ENCODE results near the gene TMEM196.
"Not testable (repeated sequence)": the region's sequence is repeated elsewhere in the genome, so short reads cannot be mapped to it uniquely, and the experiment has no call there.

The TMEM196 gene

DNA sequence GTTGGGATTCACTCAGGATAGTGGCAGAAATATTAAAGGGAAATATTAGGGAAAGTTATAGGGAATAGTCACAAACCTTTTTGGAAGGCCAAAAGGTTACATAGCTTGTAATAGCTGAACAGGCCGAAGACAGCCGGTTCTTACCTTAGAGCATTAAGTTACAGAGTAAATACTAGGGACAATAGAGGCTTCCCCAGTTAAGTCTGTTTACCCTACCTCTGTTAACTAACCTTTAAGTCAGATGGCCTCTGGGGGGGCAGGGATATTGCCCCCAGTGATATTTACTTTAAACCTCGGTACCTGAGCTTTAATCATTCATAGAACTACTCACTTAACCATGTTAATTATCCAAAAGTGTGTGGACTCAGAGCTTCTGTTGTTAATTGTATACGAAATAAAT lies 71.9 kb downstream of the TMEM196 start:
- Histone ChIP-seq H3K9me3 (no peaks in the 10 kb centered on the region), H3K27me3 (no peaks in the 10 kb centered on the region), H3K36me3 (peaks cover 28% of the 10 kb centered on the region), H3K4me1 (no peaks in the 10 kb centered on the region), H3K4me3 (ENCODE audit: low read depth, low read length) (no peak overlapping the region)
- no peak for DNase-seq
- TF ChIP-seq, protein P1, sequence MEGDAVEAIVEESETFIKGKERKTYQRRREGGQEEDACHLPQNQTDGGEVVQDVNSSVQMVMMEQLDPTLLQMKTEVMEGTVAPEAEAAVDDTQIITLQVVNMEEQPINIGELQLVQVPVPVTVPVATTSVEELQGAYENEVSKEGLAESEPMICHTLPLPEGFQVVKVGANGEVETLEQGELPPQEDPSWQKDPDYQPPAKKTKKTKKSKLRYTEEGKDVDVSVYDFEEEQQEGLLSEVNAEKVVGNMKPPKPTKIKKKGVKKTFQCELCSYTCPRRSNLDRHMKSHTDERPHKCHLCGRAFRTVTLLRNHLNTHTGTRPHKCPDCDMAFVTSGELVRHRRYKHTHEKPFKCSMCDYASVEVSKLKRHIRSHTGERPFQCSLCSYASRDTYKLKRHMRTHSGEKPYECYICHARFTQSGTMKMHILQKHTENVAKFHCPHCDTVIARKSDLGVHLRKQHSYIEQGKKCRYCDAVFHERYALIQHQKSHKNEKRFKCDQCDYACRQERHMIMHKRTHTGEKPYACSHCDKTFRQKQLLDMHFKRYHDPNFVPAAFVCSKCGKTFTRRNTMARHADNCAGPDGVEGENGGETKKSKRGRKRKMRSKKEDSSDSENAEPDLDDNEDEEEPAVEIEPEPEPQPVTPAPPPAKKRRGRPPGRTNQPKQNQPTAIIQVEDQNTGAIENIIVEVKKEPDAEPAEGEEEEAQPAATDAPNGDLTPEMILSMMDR (IDR thresholded peaks at IDR 0.05; ENCODE audit: low read depth, low read length): no peak

DNA sequence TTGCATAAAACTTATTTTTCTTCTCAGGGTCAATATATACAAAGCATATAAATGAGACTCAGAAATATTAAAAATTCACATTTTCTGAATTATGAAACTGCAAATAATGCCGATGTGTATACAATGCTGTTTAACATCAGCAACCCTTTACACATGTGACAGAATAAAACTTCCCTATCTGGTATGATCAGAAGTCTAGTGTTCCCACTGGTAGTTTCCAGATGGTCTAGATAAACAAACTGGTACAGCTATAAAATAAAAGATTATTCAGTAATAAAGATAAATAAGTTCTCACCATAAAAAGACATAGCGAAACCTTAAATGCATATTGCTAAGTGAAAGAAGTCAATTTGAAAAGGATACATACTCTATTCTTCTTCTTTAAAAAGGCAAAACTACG lies 72.5 kb downstream of the TMEM196 start:
- H3K4me1 ChIP-seq: no peaks in the 10 kb centered on the region
- H3K27me3 ChIP-seq: no peaks in the 10 kb centered on the region
- DNase-seq: no peak
- H3K36me3 ChIP-seq: peaks cover 28% of the 10 kb centered on the region
- TF ChIP-seq, protein P1 (IDR thresholded peaks at IDR 0.05; ENCODE audit: low read depth, low read length): no peak
- no peak overlapping the region for H3K4me3 ChIP-seq (ENCODE audit: low read depth, low read length)
- no peaks in the 10 kb centered on the region for H3K9me3 ChIP-seq

DNA sequence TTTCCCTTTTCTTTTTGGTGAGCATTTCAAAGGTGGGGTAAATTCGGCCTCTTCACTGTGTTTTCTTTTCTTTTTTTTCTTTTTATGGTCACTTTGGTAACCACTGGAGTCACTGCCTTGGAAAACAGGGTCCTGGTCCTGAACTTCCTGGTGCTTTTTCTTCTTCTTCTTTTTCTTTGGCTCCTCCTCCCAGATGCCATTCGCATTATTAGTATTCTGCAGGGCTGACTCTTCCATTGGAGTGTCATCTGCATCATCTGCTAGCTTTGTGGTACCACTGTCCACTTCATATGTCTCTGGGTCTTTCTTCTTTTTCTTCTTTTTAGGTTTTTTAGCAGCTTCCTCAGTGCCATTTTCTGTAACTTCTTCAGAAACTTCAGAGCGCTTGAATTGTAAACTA lies 75.1 kb downstream of the TMEM196 start:
- H3K4me1 ChIP-seq: no peaks in the 10 kb centered on the region
- DNase-seq: no peak
- no peak overlapping the region for H3K4me3 ChIP-seq (ENCODE audit: low read depth, low read length)
- TF ChIP-seq, protein P1 (IDR thresholded peaks at IDR 0.05; ENCODE audit: low read depth, low read length): no peak
- H3K27me3 ChIP-seq: no peaks in the 10 kb centered on the region
- peaks cover 28% of the 10 kb centered on the region for H3K36me3 ChIP-seq
- H3K9me3 ChIP-seq: no peaks in the 10 kb centered on the region

DNA sequence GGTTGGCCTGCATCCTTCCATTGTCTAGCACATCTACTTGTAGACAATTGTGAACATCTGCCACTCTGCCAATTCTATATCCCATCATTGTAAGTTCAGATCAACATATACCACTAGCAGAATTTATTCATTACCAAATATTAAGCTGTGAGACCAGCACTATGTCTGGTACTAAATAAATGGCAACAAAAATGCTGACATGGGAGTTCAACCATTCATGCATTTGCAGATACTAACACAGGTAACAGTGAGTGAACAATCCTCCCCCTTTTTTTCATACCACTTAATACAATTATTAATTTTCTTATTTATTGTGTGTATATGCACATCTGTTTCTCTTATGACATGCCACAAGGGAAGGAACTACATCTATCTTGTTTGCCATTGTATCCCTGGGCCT lies 76.5 kb downstream of the TMEM196 start:
- no peak for DNase-seq
- Histone ChIP-seq H3K4me1 (no peaks in the 10 kb centered on the region), H3K9me3 (no peaks in the 10 kb centered on the region), H3K27me3 (no peaks in the 10 kb centered on the region), H3K4me3 (ENCODE audit: low read depth, low read length) (no peak overlapping the region), H3K36me3 (peaks cover 19% of the 10 kb centered on the region)
- TF ChIP-seq, protein P1 (IDR thresholded peaks at IDR 0.05; ENCODE audit: low read depth, low read length): no peak

DNA sequence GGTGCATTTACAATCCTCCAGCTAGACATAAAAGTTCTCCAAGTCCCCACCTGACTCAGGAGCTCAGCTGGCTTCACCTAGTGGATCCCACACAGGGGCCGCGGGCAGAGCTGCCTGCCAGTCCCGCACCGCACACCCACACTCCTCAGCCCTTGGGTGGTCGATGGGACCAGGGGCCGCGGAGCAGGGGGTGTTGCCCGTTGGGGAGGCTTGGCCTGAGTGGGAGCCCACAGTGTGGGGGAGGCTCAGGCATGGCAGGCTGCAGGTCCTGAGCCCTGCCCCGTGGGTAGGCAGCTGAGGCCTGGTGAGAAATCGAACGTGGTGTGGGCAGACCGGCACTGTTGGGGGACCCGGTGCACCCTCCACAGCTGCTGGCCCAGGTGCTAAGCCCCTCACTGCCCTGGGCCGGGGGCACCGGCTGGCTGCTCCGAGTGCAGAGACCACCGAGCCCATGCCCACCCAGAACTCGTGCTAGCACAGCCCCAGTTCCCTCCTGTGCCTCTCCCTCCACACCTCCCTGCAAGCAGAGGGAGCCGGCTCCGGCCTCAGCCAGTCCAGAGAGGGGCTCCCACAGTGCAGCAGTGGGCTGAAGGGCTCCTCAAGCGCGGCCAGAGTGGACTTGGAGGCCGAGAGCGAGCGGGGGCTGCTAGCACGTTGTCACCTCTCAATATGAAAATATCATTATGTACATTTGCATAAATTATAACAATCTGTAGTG lies 81.1 kb downstream of the TMEM196 start:
- Histone ChIP-seq H3K4me3 (ENCODE audit: low read depth, low read length) (no peak overlapping the region), H3K27me3 (no peaks in the 10 kb centered on the region), H3K36me3 (no peaks in the 10 kb centered on the region), H3K4me1 (no peaks in the 10 kb centered on the region), H3K9me3 (no peaks in the 10 kb centered on the region)
- TF ChIP-seq, protein P1 (IDR thresholded peaks at IDR 0.05; ENCODE audit: low read depth, low read length): no peak
- DNase-seq: no peak

DNA sequence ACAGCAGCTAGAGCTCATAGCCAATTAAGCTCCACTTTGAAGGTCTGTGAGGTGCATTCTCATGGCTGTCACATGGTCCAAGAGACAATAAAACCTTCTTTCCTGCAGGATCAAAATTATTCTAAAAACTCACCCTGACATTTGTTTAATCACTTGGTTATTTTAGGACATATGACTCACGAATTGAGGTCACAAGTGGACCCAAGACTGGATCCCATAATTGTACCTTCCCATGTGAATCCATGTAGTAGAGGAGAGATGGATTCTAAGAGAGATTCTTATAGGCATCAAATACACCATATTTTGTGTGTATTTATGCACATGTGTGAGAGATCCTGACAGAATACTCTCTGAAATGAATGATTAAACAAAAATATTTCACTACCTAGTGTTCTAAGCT lies 82.7 kb downstream of the TMEM196 start:
- Histone ChIP-seq H3K27me3 (no peaks in the 10 kb centered on the region), H3K36me3 (no peaks in the 10 kb centered on the region), H3K4me3 (ENCODE audit: low read depth, low read length) (no peak overlapping the region), H3K4me1 (no peaks in the 10 kb centered on the region), H3K9me3 (no peaks in the 10 kb centered on the region)
- no peak for DNase-seq
- TF ChIP-seq, protein P1 (IDR thresholded peaks at IDR 0.05; ENCODE audit: low read depth, low read length): no peak

DNA sequence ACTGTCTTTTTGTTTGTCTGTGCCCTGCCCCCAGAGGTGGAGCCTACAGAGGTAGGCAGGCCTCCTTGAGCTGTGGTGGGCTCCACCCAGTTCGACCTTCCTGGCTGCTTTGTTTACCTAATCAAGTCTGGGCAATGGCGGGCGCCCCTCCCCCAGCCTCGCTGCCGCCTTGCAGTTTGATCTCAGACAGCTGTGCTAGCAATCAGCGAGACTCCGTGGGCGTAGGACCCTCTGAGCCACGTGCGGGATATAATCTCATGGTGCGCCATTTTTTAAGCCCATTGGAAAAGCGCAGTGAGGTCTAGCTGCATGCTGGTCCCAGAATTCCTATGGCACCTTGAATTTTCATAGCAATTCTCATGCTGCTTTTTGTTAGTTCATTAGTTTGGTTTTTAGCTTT lies 84.3 kb downstream of the TMEM196 start:
- H3K9me3 ChIP-seq: not testable (repeated sequence)

More for the DNA sequence above, 84.3 kb downstream of the TMEM196 start:
- H3K27me3 ChIP-seq; H3K4me3 ChIP-seq (ENCODE audit: low read depth, low read length); DNase-seq; H3K36me3 ChIP-seq; H3K4me1 ChIP-seq: not testable (repeated sequence)

All from BE2C (cell line).